Neutrophil (primary cell): Measurements from ENCODE around the gene UFM1.

Source experiments
- H3K27ac ChIP-seq: fragments of 200-600 bp; sonication (generic); 2 replicates; pipeline ENCODE4 v1.5.1; 2016; ENCODE audit warnings: mild to moderate bottlenecking, moderate library complexity
- H3K27me3 ChIP-seq: fragments of 200-600 bp; sonication (generic); 2 replicates; pipeline ENCODE4 v1.6.0; 2016; ENCODE audit warnings: mild to moderate bottlenecking
- H3K36me3 ChIP-seq: fragments of 200-600 bp; sonication (generic); 2 replicates; pipeline ENCODE4 v1.5.1; 2017
- H3K4me1 ChIP-seq, 2 experiments: fragments of 200-600 bp in 1 of 2; sonication (generic) in 1 of 2; 1 replicate in 1 of 2; 2 replicates in 1 of 2; pipeline versions ENCODE4 v1.5.1 to v1.6.1; 2013 to 2016; ENCODE audit warnings: low read depth in 1 of 2, low read length in 1 of 2, mild to moderate bottlenecking in 1 of 2, moderate library complexity in 1 of 2; ENCODE audit not compliant: control insufficient read depth in 1 of 2, insufficient read depth in 1 of 2
- H3K4me3 ChIP-seq, 2 experiments: fragments of 200-600 bp in 1 of 2; sonication (generic) in 1 of 2; 1 replicate in 1 of 2; 2 replicates in 1 of 2; pipeline ENCODE4 v1.5.1; 2013 to 2016; ENCODE audit warnings: low read depth in 1 of 2, low read length in 1 of 2, mild to moderate bottlenecking in 1 of 2, moderate library complexity in 1 of 2
- H3K9me3 ChIP-seq: fragments of 200-600 bp; sonication (generic); 2 replicates; pipeline ENCODE4 v1.5.1; 2016
- TF ChIP-seq, protein P1 (sequence below): fragments of 200-600 bp; sonication (generic); IDR thresholded peaks from 2 replicates; pipeline ENCODE4 v1.5.1; 2016; ENCODE audit warnings: antibody characterized with exemption

UFM1 gene

DNA sequence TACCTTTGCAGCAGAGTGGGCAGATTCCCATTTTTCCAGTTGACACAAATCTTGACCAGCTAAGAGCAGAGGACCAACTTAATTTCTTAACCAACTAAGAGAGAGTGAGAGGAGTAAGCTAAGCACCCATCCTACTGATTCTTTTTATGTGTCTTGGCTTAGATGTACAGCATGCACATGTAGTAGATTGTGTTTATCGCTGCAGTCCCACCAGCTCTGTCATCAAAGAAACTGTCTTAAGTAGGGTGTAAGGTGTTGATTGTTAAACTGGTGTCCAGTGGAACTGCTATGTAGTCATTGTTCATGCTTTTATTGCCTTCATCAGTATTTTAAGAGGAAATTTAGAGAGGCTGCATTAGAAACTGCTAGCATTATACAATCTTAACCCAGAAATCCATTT lies 9.0 kb upstream of the UFM1 start:
- TF ChIP-seq, protein P1, sequence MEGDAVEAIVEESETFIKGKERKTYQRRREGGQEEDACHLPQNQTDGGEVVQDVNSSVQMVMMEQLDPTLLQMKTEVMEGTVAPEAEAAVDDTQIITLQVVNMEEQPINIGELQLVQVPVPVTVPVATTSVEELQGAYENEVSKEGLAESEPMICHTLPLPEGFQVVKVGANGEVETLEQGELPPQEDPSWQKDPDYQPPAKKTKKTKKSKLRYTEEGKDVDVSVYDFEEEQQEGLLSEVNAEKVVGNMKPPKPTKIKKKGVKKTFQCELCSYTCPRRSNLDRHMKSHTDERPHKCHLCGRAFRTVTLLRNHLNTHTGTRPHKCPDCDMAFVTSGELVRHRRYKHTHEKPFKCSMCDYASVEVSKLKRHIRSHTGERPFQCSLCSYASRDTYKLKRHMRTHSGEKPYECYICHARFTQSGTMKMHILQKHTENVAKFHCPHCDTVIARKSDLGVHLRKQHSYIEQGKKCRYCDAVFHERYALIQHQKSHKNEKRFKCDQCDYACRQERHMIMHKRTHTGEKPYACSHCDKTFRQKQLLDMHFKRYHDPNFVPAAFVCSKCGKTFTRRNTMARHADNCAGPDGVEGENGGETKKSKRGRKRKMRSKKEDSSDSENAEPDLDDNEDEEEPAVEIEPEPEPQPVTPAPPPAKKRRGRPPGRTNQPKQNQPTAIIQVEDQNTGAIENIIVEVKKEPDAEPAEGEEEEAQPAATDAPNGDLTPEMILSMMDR: no peak
- Histone ChIP-seq H3K4me3 (no peak overlapping the region), H3K9me3 (no peaks in the 10 kb centered on the region), H3K36me3 (no peaks in the 10 kb centered on the region), H3K27ac (no peak overlapping the region), H3K27me3 (no peaks in the 10 kb centered on the region), H3K4me1 (no peaks in the 10 kb centered on the region)

DNA sequence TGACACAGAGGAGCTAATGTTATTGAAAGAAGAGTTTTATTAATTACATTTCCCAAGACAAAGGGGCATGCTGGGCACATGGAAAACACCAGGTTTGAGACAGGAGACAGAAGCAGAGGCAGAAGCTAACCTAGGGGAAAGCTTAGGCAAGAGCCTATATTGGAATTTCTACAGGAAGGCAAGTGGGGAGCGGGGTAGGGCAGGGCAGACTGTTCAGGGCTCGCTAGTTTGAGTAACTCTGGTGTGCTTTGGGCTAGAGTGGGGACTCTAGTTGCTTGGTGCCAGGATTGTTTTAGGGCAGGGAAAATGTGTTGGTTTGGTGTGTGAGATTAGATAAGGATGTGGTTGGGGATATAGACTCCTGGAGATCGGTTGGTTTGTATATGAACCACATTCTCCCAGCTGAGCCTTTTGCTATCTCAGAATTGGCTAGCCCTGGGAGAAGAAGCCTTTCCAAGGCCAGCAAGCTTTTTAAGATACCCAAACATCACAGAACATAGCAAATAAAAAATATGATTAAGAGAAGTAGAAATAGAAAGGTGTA lies 8.4 kb upstream of the UFM1 start:
- no peaks in the 10 kb centered on the region for H3K27me3 ChIP-seq
- no peak overlapping the region for H3K4me3 ChIP-seq
- TF ChIP-seq, protein P1: no peak
- no peak overlapping the region for H3K27ac ChIP-seq
- no peaks in the 10 kb centered on the region for H3K4me1 ChIP-seq
- no peaks in the 10 kb centered on the region for H3K9me3 ChIP-seq
- H3K36me3 ChIP-seq: no peaks in the 10 kb centered on the region

DNA sequence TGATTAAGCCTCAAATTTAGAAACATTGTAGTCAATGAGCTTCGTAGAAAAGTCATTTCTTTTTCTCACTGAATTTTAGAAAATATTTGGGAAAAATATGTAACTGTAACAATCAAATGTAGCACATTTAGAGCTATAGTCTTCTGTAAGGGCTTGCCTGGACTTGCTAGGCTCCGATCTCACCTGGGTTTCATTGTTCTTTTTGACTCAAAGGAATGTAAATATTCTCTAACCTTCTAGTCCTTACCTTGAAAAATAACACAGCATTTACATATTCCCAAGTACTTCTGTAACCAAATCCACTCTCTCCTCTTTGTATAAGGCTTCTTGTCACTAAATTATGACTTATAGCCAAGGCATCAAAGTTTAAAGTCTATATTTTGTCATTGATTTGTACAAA lies 2.9 kb upstream of the UFM1 start:
- Histone ChIP-seq H3K27ac (no peak overlapping the region), H3K36me3 (no peaks in the 10 kb centered on the region), H3K4me3 (no peak overlapping the region), H3K4me1 (peaks cover 16 to 19% of the 10 kb centered on the region in 2 experiments), H3K27me3 (peaks cover 16% of the 10 kb centered on the region), H3K9me3 (no peaks in the 10 kb centered on the region)
- TF ChIP-seq, protein P1: no peak

DNA sequence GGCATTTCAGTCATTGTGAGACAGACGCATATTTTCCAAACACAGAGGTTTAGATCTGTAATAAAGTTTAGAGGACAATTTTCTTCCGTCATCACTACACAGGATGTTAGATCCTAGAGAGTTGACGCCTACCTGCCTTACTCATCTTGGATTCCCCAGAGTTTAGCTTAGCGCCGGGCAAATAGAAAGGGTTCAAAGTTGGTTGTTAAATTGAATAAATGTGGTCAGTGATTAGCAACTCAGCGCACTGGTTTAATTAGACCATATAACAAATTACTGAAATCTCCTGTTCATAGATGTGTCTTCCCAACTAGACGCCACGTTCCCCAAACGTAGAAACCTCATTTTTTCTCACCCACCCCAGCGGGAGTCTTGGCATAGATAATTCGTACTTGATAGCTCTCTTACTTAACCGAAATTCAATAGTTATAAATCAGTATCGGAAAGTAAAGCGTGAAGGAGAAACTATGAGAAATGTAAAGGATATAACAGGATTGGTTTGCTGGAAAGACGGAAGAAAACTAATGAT lies 726 bp upstream of the UFM1 start:
- Histone ChIP-seq H3K4me3 (peak overlapping the region; percentile 78), H3K27me3 (peaks cover 16% of the 10 kb centered on the region), H3K9me3 (no peaks in the 10 kb centered on the region), H3K36me3 (no peaks in the 10 kb centered on the region), H3K4me1 (peaks cover 16 to 19% of the 10 kb centered on the region in 2 experiments), H3K27ac (peak overlapping the region; percentile 80)
- TF ChIP-seq, protein P1: no peak

DNA sequence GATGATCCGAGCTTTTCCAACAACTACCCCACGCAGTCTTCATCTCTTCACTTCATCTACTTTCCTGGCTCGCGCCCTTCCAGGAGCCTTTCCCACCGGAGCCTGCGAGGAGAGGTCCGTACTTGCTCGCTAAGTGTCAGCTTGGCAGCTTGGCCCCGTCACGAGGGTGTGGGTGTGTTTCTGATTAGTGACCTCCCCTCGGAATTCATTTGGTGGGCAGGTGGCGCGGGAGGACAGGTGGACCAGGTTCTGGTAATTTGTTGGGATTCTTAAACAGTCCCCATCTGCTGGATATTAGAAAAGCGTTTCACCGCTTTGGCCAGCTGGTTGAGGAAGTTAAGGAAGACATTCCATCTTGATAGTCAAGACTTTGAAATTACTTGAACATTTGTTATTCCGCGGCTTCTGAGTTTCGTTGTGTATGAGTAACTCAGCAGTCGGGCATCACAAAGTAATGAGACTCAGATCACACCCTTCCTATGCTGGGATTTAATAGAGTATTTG lies 515 bp downstream of the UFM1 start:
- TF ChIP-seq, protein P1: no peak
- Histone ChIP-seq H3K36me3 (peaks cover 4% of the 10 kb centered on the region), H3K4me3 (peak overlapping the region; percentile 78), H3K27me3 (peaks cover 16% of the 10 kb centered on the region), H3K9me3 (no peaks in the 10 kb centered on the region), H3K27ac (peak overlapping the region; percentile 80), H3K4me1 (peaks cover 16 to 19% of the 10 kb centered on the region in 2 experiments)
